HepG2 (cell line): ENCODE measurements around the gene ATR. TPM values are rescaled to one million over a fixed set of nuclear protein-coding genes. Genes with fewer than 3 reads are reported as not detected.

ENCODE experiments used
- CBX1 ChIP-seq: IDR thresholded peaks from one replicate; pipeline ENCODE4 v1.6.1; 2016; ENCODE audit warnings: antibody characterized with exemption, low read depth
- HMGA1 ChIP-seq: sonication (generic); formaldehyde crosslinking; conservative IDR thresholded peaks from 2 replicates; pipeline ENCODE4 v1.4.0; 2020; ENCODE audit warnings: missing genetic modification reagents
- HNRNPH1 ChIP-seq: fragments of 200-400 bp; formaldehyde crosslinking; optimal IDR thresholded peaks from 2 replicates; pipeline ENCODE3; 2017; ENCODE audit warnings: mild to moderate bottlenecking, low read depth, low read length
- KMT2A ChIP-seq: sonication (generic); formaldehyde crosslinking; IDR thresholded peaks from 2 replicates; pipeline ENCODE4 v1.4.0; 2020; ENCODE audit warnings: missing genetic modification reagents
- MTA1 ChIP-seq: sonication (generic); formaldehyde crosslinking; IDR thresholded peaks from 2 replicates; pipeline ENCODE4 v1.4.0; 2020; ENCODE audit warnings: missing genetic modification reagents, mild to moderate bottlenecking, borderline replicate concordance
- MXD4 ChIP-seq: IDR thresholded peaks from 2 replicates; pipeline ENCODE4 v1.6.1; 2016; ENCODE audit warnings: mild to moderate bottlenecking, missing biosample characterization, missing genetic modification reagents
- MYPOP ChIP-seq: sonication (generic); formaldehyde crosslinking; IDR thresholded peaks from 2 replicates; pipeline ENCODE4 v1.8.1; 2023; ENCODE audit warnings: mild to moderate bottlenecking, moderate library complexity, missing genetic modification reagents
- NFE2L1 ChIP-seq: sonication (generic); formaldehyde crosslinking; IDR thresholded peaks from 2 replicates; pipeline ENCODE4 v1.4.0; 2020; ENCODE audit warnings: missing genetic modification reagents, mild to moderate bottlenecking, borderline replicate concordance
- NFE2L2 ChIP-seq: fragments of 150-350 bp; IDR thresholded peaks from 2 replicates; pipeline ENCODE4 v1.6.1; 2014; ENCODE audit warnings: low read length
- NR2F2 ChIP-seq: IDR thresholded peaks from 2 replicates; pipeline ENCODE4 v1.6.1; 2012; ENCODE audit warnings: low read depth, inconsistent platforms, borderline replicate concordance
- PBX3 ChIP-seq: sonication (generic); formaldehyde crosslinking; IDR thresholded peaks from 2 replicates; pipeline ENCODE4 v1.8.1; 2023; ENCODE audit warnings: missing genetic modification reagents, inconsistent platforms, borderline replicate concordance
- SP1 ChIP-seq, 2 experiments: fragments of 450-650 bp in 1 of 2; sonication (generic) in 1 of 2; formaldehyde crosslinking in 1 of 2; IDR thresholded peaks; 2 replicates each; pipeline versions ENCODE4 v1.4.0 to v1.6.1; 2016 to 2020; ENCODE audit warnings: missing genetic modification reagents in 1 of 2
- TCF12 ChIP-seq, 2 experiments: fragments of 450-650 bp in 1 of 2; sonication (generic) in 1 of 2; formaldehyde crosslinking in 1 of 2; IDR thresholded peaks; 2 replicates each; pipeline versions ENCODE4 v1.6.1 to v1.8.0; 2017 to 2022; ENCODE audit warnings: antibody characterized with exemption in 1 of 2, mild to moderate bottlenecking in 1 of 2, missing genetic modification reagents in 1 of 2, moderate library complexity in 1 of 2
- TFDP1 ChIP-seq: IDR thresholded peaks from 2 replicates; pipeline ENCODE4 v1.6.1; 2016; ENCODE audit warnings: missing compliant biosample characterization, missing genetic modification reagents, borderline replicate concordance
- TMF1 ChIP-seq: sonication (generic); formaldehyde crosslinking; IDR thresholded peaks from 2 replicates; pipeline ENCODE4 v1.8.1; 2022; ENCODE audit warnings: low read depth, missing genetic modification reagents
- ZIK1 ChIP-seq: sonication (generic); formaldehyde crosslinking; IDR thresholded peaks from 2 replicates; pipeline ENCODE4 v1.5.0; 2020; ENCODE audit warnings: mild to moderate bottlenecking, low read depth, missing genetic modification reagents, borderline replicate concordance
- ZNF484 ChIP-seq: sonication (generic); formaldehyde crosslinking; IDR thresholded peaks from 2 replicates; pipeline ENCODE4 v1.5.1; 2020; ENCODE audit warnings: mild to moderate bottlenecking, low read depth, missing genetic modification reagents, borderline replicate concordance
- ZNF562 ChIP-seq: sonication (generic); formaldehyde crosslinking; IDR thresholded peaks from 2 replicates; pipeline ENCODE4 v1.8.0; 2022; ENCODE audit warnings: missing genetic modification reagents, borderline replicate concordance
- ZNF563 ChIP-seq: sonication (generic); formaldehyde crosslinking; IDR thresholded peaks from 2 replicates; pipeline ENCODE4 v1.8.0; 2022; ENCODE audit warnings: mild to moderate bottlenecking, moderate library complexity, missing genetic modification reagents
- ZNF660 ChIP-seq: sonication (generic); formaldehyde crosslinking; IDR thresholded peaks from 2 replicates; pipeline ENCODE4 v1.5.1; 2020; ENCODE audit warnings: mild to moderate bottlenecking, low read depth, missing genetic modification reagents, borderline replicate concordance
- ZSCAN31 ChIP-seq: sonication (generic); formaldehyde crosslinking; IDR thresholded peaks from 2 replicates; pipeline ENCODE4 v1.5.0; 2020; ENCODE audit warnings: low read depth, mild to moderate bottlenecking, missing genetic modification reagents
- ZUFSP ChIP-seq: sonication (generic); formaldehyde crosslinking; IDR thresholded peaks from 2 replicates; pipeline ENCODE4 v1.9.0; 2021; ENCODE audit warnings: missing genetic modification reagents, mild to moderate bottlenecking, borderline replicate concordance
- polyA plus RNA-seq, 8 experiments: library from polyadenylated mRNA; depleted of rRNA in 3 of 8; stranded (reverse) in 7 of 8; unstranded in 1 of 8; fragments of >200 nt; fragmentation: Illumina TruSeq in 4 of 8; extraction: Trizol in 4 of 8; gene quantifications; 2 replicates each; pipeline versions ENCODE4 v1.2.1 to v1.2.3, GENCODE V29; 2011 to 2016; ENCODE audit warnings: low read depth in 4 of 8, missing spikeins in 1 of 8, mixed read lengths in 1 of 8; ENCODE audit not compliant: insufficient read depth in 1 of 8
- total RNA-seq, 5 experiments: library from RNA; depleted of rRNA; stranded (reverse); fragments of >200 nt; fragmentation: Illumina TruSeq; extraction: Trizol; gene quantifications; 2 replicates each; pipeline ENCODE4 v1.2.3, GENCODE V29; 2016; ENCODE audit warnings: low read depth in 1 of 5

Gene ATR
- total and polyA plus RNA-seq, 2 of the 13 experiments (the other 11 are each of a cell fraction or from before 2014, with no cell fraction given) = 6.6 to 17.0 TPM

GRCh38 chr3:142447852-142448823 lies 130.4 kb downstream of the ATR start, which contains the start of gene XRN1 (continued):
- TF ChIP-seq ZUFSP (no peak), MYPOP (peak; percentile 37; the same call in 1 of the 2 replicates), NFE2L1 (CRISPR knock-in tag) (no peak), MXD4 (CRISPR knock-in tag) (no peak), ZNF562 (CRISPR knock-in tag) (no peak), ZNF484 (CRISPR knock-in tag) (no peak), ZNF660 (no peak), MTA1 (CRISPR knock-in tag) (no peak), ZIK1 (CRISPR knock-in tag) (no peak), TCF12 (IDR thresholded peaks at IDR 0.05) (no peak), TCF12 (CRISPR knock-in tag; IDR thresholded peaks at IDR 0.05) (no peak), HMGA1 (CRISPR knock-in tag) (no peak), ZSCAN31 (peak; percentile 53; the same call in 1 of the 2 replicates), PBX3 (no peak), NR2F2 (0 out of 2 replicates have a peak, but pooled peaks have one; percentile 20), CBX1 (no peak), ZNF563 (CRISPR knock-in tag) (peak; percentile 70; the same call in 1 of the 2 replicates), TFDP1 (CRISPR knock-in tag) (peak; percentile 71; the same call in 1 of the 2 replicates), NFE2L2 (no peak), HNRNPH1 (no peak), SP1 (IDR thresholded peaks at IDR 0.05) (no peak), SP1 (CRISPR knock-in tag; IDR thresholded peaks at IDR 0.05) (peak; percentile 80), TMF1 (CRISPR knock-in tag) (no peak), KMT2A (CRISPR knock-in tag) (peak; percentile 100)
